Measurements from ENCODE around the gene MOK.
"Not testable (repeated sequence)": the region's sequence is repeated elsewhere in the genome, so short reads cannot be mapped to it uniquely, and the experiment has no call there.

The MOK gene

GRCh38 chr14:102335163-102335562, 30.2 kb upstream of the MOK start:
- no peak for DNase-seq (ENCODE audit: low read depth, low spot score)
- in situ Hi-C loops (cut with HindIII; ENCODE audit: low sequenced_read_pairs), result no loop called here
- TF ChIP-seq, protein P1, sequence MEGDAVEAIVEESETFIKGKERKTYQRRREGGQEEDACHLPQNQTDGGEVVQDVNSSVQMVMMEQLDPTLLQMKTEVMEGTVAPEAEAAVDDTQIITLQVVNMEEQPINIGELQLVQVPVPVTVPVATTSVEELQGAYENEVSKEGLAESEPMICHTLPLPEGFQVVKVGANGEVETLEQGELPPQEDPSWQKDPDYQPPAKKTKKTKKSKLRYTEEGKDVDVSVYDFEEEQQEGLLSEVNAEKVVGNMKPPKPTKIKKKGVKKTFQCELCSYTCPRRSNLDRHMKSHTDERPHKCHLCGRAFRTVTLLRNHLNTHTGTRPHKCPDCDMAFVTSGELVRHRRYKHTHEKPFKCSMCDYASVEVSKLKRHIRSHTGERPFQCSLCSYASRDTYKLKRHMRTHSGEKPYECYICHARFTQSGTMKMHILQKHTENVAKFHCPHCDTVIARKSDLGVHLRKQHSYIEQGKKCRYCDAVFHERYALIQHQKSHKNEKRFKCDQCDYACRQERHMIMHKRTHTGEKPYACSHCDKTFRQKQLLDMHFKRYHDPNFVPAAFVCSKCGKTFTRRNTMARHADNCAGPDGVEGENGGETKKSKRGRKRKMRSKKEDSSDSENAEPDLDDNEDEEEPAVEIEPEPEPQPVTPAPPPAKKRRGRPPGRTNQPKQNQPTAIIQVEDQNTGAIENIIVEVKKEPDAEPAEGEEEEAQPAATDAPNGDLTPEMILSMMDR (IDR thresholded peaks at IDR 0.05; ENCODE audit: low read depth, low read length), result no peak
- no peak overlapping the region for H3K4me3 ChIP-seq (ENCODE audit: low read depth, low read length)

GRCh38 chr14:102333795-102334705, 29.1 kb upstream of the MOK start:
- H3K4me3 ChIP-seq (ENCODE audit: low read depth, low read length), result no peak overlapping the region
- in situ Hi-C loops (cut with HindIII; ENCODE audit: low sequenced_read_pairs), result no loop called here
- DNase-seq (ENCODE audit: low read depth, low spot score), result no peak
- TF ChIP-seq, protein P1 (IDR thresholded peaks at IDR 0.05; ENCODE audit: low read depth, low read length), result no peak

DNA sequence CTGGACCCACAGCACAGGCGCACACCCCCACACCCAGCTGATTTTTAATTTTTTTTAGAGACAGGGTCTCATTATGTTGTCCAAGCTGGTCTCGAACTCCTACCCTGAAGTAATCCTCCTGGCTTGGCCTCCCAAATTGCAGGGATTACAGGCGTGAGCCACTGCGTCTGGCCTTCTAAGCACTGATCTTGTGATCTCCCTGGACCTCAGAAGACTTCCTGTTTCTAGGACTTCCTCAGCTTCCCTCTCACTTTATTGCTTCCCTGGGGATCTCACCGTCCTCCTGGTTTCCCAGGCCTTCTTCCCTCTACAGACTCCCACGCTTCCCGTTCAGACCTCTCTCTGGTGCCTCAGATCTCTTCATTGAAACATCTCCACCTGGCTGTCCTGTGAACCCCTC, 28.4 kb upstream of the MOK start:
- no peak for DNase-seq (ENCODE audit: low read depth, low spot score)
- TF ChIP-seq, protein P1 (IDR thresholded peaks at IDR 0.05; ENCODE audit: low read depth, low read length), result no peak
- in situ Hi-C loops (cut with HindIII; ENCODE audit: low sequenced_read_pairs), result no loop called here
- no peak overlapping the region for H3K4me3 ChIP-seq (ENCODE audit: low read depth, low read length)

DNA sequence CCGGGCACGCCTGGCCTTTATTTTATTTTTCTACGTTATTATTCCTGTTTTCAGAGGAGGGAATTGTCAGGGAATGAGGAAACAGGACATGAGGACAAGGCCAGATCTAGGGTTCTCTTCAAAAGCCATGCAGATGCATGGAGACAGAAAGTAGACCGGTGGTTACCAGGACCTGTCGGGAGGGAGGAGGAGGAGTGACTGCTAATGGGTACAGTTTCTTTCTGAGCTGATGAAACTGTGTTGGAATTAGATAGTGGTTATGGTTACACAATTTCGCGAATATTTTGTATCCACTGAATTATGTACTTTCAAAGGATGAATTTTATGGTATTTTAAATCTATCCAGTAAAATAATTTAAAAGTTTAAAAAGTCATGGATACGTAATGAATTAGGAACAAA, 25.8 kb upstream of the MOK start:
- in situ Hi-C loops (cut with HindIII; ENCODE audit: low sequenced_read_pairs), result no loop called here
- TF ChIP-seq, protein P1 (IDR thresholded peaks at IDR 0.05; ENCODE audit: low read depth, low read length), result no peak
- DNase-seq (ENCODE audit: low read depth, low spot score), result no peak
- no peak overlapping the region for H3K4me3 ChIP-seq (ENCODE audit: low read depth, low read length)

DNA sequence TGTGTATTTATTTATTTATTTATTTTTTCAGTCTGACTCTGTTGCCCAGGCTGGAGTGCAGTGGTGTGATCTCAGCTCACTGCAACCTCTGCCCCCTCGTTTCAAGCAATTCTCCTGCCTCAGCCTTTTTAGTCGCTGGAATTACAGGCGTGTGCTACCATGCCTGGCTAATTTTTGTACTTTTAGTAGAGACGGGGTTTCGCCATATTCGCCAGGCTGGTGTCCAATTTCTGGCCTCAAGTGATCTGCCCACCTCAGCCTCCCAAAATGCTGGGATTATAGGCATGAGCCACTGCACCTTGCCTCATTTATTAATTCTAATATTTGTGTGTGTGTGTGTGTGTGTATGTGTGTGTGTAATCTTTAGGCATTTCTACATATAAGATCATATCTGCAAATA, 24.4 kb upstream of the MOK start:
- in situ Hi-C loops (cut with HindIII; ENCODE audit: low sequenced_read_pairs); DNase-seq (ENCODE audit: low read depth, low spot score); H3K4me3 ChIP-seq (ENCODE audit: low read depth, low read length): not testable (repeated sequence)

DNA sequence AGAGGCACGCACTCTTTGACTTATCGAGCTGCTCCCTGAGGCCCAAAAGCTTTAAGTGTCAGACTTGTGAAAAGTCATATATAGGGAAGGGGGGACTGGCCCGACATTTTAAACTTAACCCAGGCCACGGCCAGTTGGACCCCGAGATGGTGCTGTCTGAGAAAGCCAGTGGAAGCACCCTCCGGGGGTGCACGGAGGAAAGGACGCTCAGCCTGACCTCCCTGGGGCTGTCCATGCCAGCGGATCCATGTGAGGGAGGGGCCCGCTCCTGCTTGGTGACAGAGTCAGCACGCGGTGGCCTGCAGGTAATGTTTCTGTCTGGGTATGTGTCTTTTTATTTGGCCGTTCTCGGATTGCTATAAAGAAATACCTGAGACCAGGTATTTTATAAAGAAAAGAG, 21.6 kb upstream of the MOK start:
- DNase-seq (ENCODE audit: low read depth, low spot score), result no peak
- no peak overlapping the region for H3K4me3 ChIP-seq (ENCODE audit: low read depth, low read length)
- in situ Hi-C loops (cut with HindIII; ENCODE audit: low sequenced_read_pairs), result no loop called here
- TF ChIP-seq, protein P1 (IDR thresholded peaks at IDR 0.05; ENCODE audit: low read depth, low read length), result no peak

DNA sequence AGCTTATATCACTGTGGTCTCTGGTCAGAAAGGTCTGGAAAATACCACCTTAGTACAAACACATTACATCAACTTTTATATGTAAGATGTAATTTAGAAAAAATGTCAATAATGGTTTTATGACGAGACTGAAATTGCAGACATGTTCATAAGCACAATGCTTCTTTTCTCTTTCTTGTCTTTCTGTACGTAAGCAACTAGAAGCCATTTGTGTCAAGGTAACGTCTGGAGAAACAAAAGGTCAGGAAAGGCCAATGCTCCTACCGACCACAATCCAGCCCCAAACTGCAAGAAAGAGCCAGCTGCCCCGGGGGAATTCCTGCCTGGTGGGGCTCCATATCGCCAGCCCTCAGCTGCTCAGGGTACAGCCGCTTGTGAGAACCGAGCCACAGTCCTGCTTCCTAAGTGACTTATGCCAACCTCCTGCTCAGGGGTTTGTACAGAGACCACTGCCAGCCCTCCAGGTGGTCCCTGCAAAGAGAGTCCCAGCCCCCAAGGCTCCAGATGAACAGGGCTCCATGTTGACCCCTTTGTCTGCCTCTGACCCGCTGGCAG, 20.9 kb upstream of the MOK start:
- peak; percentile 7 for DNase-seq (ENCODE audit: low read depth, low spot score)
- in situ Hi-C loops (cut with HindIII; ENCODE audit: low sequenced_read_pairs), result no loop called here
- TF ChIP-seq, protein P1 (IDR thresholded peaks at IDR 0.05; ENCODE audit: low read depth, low read length), result no peak
- H3K4me3 ChIP-seq (ENCODE audit: low read depth, low read length), result no peak overlapping the region
